ENCODE data around the gene RALGPS1. TPM values are rescaled to one million over a fixed set of nuclear protein-coding genes. Genes with fewer than 3 reads are reported as not detected.

Gene RALGPS1
- total RNA-seq, 4 donors from 2014 or later: 2.2 to 10.3 (median 5.4) TPM

DNA sequence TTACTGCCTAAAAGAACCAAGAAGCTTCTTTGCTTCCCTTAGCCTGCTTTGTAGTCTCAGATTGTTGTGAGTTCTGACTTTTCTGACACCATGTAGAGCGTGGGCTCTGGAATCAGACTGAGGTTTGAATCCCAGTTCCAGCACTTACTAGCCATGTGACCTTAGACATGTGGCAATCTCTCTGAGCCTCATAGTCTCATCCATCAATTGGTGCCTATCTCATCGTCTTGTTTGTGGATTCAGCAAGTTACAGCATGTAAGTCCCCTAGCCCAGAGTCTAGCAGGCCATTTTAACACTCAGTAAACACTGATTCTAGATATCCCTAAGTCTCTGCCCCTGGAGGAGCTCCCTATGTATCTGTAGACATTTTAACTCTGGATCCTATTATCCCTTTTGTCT is 113.1 kb downstream of the RALGPS1 start:
- no peak for DNase-seq
- no peak for ATAC-seq
- Histone ChIP-seq H3K27me3 (no peaks in the 10 kb centered on the region), H3K36me3 (no peaks in the 10 kb centered on the region), H3K27ac (no peak overlapping the region), H3K4me1 (peaks cover 11 to 22% of the 10 kb centered on the region in 2 donors), H3K9me3 (no peaks in the 10 kb centered on the region), H3K4me3 (no peak overlapping the region)
- intact Hi-C loops (cut with DNase I; ENCODE audit: low total_unique reads): no loop called here
- in situ Hi-C loops (cut with MboI; ENCODE audit: low sequenced_read_pairs in 4 of 4): no loop called here
- no peak for TF ChIP-seq POLR2A (IDR thresholded peaks at IDR 0.05)
- TF ChIP-seq, protein P1, sequence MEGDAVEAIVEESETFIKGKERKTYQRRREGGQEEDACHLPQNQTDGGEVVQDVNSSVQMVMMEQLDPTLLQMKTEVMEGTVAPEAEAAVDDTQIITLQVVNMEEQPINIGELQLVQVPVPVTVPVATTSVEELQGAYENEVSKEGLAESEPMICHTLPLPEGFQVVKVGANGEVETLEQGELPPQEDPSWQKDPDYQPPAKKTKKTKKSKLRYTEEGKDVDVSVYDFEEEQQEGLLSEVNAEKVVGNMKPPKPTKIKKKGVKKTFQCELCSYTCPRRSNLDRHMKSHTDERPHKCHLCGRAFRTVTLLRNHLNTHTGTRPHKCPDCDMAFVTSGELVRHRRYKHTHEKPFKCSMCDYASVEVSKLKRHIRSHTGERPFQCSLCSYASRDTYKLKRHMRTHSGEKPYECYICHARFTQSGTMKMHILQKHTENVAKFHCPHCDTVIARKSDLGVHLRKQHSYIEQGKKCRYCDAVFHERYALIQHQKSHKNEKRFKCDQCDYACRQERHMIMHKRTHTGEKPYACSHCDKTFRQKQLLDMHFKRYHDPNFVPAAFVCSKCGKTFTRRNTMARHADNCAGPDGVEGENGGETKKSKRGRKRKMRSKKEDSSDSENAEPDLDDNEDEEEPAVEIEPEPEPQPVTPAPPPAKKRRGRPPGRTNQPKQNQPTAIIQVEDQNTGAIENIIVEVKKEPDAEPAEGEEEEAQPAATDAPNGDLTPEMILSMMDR (IDR thresholded peaks at IDR 0.05 in 4 of 5, conservative IDR thresholded peaks at IDR 0.05 in 1 of 5): no peak

DNA sequence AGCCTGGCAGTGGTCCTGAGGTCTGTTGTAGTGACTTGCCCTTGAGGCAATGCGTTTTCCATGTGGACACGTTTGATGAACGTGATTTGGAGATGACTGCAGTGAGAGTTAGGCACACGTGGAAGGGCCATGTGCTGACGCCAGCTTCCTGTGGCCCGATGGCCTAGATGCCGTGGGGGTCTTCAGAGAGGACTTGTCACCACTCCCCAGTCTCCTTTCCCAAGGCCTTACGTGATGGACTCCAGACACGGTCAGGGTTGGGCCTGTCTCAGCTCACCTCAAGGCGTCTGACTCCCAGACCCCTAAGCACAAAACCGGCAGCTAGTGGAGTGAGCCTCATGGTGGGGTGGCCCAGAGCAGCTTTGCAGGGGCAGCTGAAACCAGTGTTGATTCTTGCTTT is 115.0 kb downstream of the RALGPS1 start:
- Histone ChIP-seq H3K36me3 (no peaks in the 10 kb centered on the region), H3K4me3 (no peak overlapping the region), H3K27me3 (no peaks in the 10 kb centered on the region), H3K9me3 (no peaks in the 10 kb centered on the region), H3K4me1 (peaks cover 11 to 14% of the 10 kb centered on the region in 2 donors), H3K27ac (no peak overlapping the region)
- ATAC-seq: no peak
- no peak for DNase-seq
- TF ChIP-seq, protein P1 (IDR thresholded peaks at IDR 0.05 in 4 of 5, conservative IDR thresholded peaks at IDR 0.05 in 1 of 5): no peak
- TF ChIP-seq POLR2A (IDR thresholded peaks at IDR 0.05): no peak
- intact Hi-C loops (cut with DNase I; ENCODE audit: low total_unique reads) (no loop called here), in situ Hi-C loops (cut with MboI; ENCODE audit: low sequenced_read_pairs in 4 of 4) (no loop called here)

DNA sequence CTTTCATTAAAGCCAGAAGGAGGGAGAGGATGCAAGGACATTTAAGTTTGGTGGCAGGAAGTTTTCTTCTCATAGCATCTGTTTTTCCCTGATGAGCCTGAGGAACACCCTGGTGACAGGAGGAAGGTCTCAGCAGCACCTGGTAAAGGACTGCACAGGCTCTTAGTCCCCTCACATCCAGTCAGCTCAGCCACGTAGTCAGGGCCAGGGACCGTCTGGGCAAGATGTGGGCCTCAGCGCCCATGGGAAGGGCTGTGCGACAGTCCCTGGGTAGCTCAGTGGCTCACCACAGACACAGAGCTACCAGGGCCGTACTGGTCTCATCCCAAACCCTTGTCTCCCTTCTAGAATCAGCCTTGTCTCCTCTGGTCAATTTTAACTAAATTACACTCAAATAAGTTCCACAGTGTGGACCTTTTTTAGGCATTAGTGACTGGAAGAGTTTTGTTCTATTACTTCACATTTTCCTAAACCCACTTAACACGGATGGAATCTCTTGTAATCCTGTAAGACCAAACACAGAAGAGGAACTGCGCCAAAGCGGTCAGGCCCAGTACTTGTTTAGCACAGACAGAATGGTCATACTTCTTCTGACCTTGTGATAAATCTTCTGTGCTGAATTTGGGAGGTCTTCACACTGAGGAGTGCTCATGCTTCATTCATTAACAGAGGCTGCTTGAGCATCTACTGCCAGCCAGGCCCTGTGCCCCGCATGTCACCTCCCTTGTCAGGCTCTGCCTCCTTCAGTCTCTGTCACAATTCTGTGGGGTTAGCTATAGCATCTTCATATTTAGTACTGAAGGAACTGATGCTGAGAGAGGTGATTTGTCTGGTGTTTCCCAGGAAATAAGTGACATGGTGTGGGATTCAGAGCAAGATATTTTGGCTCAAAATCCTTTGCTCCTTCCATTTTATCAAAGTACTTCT is 116.5 kb downstream of the RALGPS1 start:
- ATAC-seq: no peak
- H3K9me3 ChIP-seq: no peaks in the 10 kb centered on the region
- TF ChIP-seq, protein P1 (IDR thresholded peaks at IDR 0.05 in 4 of 5, conservative IDR thresholded peaks at IDR 0.05 in 1 of 5): no peak
- TF ChIP-seq POLR2A (IDR thresholded peaks at IDR 0.05): no peak
- DNase-seq: no peak
- H3K36me3 ChIP-seq: no peaks in the 10 kb centered on the region
- intact Hi-C loops (cut with DNase I; ENCODE audit: low total_unique reads) (no loop called here), in situ Hi-C loops (cut with MboI; ENCODE audit: low sequenced_read_pairs in 4 of 4) (no loop called here)
- H3K27me3 ChIP-seq: no peaks in the 10 kb centered on the region
- peaks cover 16 to 23% of the 10 kb centered on the region in 2 donors for H3K4me1 ChIP-seq
- no peak overlapping the region for H3K27ac ChIP-seq
- no peak overlapping the region for H3K4me3 ChIP-seq

DNA sequence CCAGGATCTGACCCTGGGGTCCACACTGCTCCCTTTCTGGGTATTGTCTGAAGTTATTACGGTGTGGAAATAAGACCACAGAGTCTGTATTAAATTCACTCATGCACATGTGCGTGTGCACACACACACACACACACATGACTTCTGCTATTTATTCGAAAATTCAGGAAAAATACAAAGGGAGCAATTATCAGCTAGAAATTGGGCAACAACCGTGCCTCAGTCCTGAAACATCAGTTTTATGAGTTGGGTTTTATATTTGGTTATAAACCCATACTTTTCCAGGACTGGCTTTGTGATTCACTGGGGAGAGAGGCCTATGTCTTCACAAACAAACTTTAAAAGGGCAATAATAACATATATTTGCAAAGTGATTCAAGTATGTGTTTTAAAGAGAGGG is 117.7 kb downstream of the RALGPS1 start:
- in situ Hi-C loops (cut with MboI; ENCODE audit: low sequenced_read_pairs in 4 of 4) (no loop called here), intact Hi-C loops (cut with DNase I; ENCODE audit: low total_unique reads) (no loop called here)
- Histone ChIP-seq H3K27ac (no peak overlapping the region), H3K4me3 (no peak overlapping the region), H3K4me1 (peaks cover 17 to 32% of the 10 kb centered on the region in 2 donors), H3K27me3 (no peaks in the 10 kb centered on the region), H3K36me3 (no peaks in the 10 kb centered on the region), H3K9me3 (no peaks in the 10 kb centered on the region)
- DNase-seq: no peak
- ATAC-seq: no peak
- TF ChIP-seq POLR2A (IDR thresholded peaks at IDR 0.05): no peak
- TF ChIP-seq, protein P1 (IDR thresholded peaks at IDR 0.05 in 4 of 5, conservative IDR thresholded peaks at IDR 0.05 in 1 of 5): no peak

Data from gastrocnemius medialis (tissue), 4 donors.